HCT116 (cell line): ENCODE data around the gene TEAD3. TPM values are rescaled to one million over a fixed set of nuclear protein-coding genes. Genes with fewer than 3 reads are reported as not detected.
A peak's percentile ranks its signal among the peaks of the same experiment; 100 is the strongest.

Experiments
- ATAC-seq: fragments of 200-7000 bp; cut with Tn5 transposase; 2 replicates; pipeline ENCODE4 v1.9.1; 2020; ENCODE audit warnings: mild to moderate bottlenecking, moderate library complexity
- BruUV-seq: library from RNA; stranded (reverse); fragments of 400-500 nt; replicated peaks from 2 replicates; lab custom pipeline; 2021; lab: Mats Ljungman, UMichigan
- CTCF ChIA-PET: fragments of 300-600 bp; sonication (Branson Sonifier 250); formaldehyde crosslinking; loops from one replicate; lab custom pipeline; 2021; ENCODE audit warnings: antibody characterized with exemption; lab: Charles Lee
- POLR2A ChIA-PET: fragments of 300-600, 350-600 bp; sonication (Branson Sonifier 250); formaldehyde crosslinking; loops from one replicate; lab custom pipeline; 2021; ENCODE audit warnings: antibody characterized with exemption; lab: Charles Lee
- RAD21 ChIA-PET, 2 experiments: fragments of 300-600 bp; sonication (Branson Sonifier 250); formaldehyde crosslinking; loops; one replicate each; lab custom pipeline; 2023; ENCODE audit warnings: low total read pairs in 2 of 2; ENCODE audit not compliant: uncharacterized antibody in 2 of 2, unreplicated experiment in 2 of 2, low non-redundant PET in 1 of 2; lab: Charles Lee
- DNase-seq: peaks from one replicate; pipeline ENCODE4 v3.0.0-alpha.2; 2010; ENCODE audit warnings: low read depth, low spot score
- H2AFZ ChIP-seq: fragments of 200-600 bp; shearing (Covaris generic), sonication (generic); 2 replicates; pipeline ENCODE4 v1.6.1; 2017; ENCODE audit warnings: low read depth, mixed run types, mixed read lengths, antibody characterized with exemption, low read length; ENCODE audit not compliant: poor library complexity, severe bottlenecking
- H3K27ac ChIP-seq: 2 replicates; pipeline ENCODE4 v1.5.1; 2012; ENCODE audit warnings: low read depth, low read length
- H3K27me3 ChIP-seq: fragments of 200-600 bp; sonication (generic); 2 replicates; pipeline ENCODE4 v1.6.1; 2016; ENCODE audit warnings: mixed run types, low read length, mixed read lengths; ENCODE audit not compliant: insufficient read depth
- H3K36me3 ChIP-seq, 2 experiments: fragments of 200-500 bp in 1 of 2; fragments of 200-600 bp in 1 of 2; sonication (Bioruptor generic) in 1 of 2; sonication (generic) in 1 of 2; 2 replicates each; pipeline versions ENCODE4 v1.5.1 to v1.6.1; 2014 to 2016; ENCODE audit warnings: low read length in 2 of 2, inconsistent platforms in 1 of 2, mixed read lengths in 1 of 2, mixed run types in 1 of 2; ENCODE audit not compliant: insufficient read depth in 2 of 2, control insufficient read depth in 1 of 2
- H3K4me1 ChIP-seq, 2 experiments: fragments of 200-600 bp in 1 of 2; sonication (generic) in 1 of 2; 2 replicates each; pipeline versions ENCODE4 v1.5.1 to v1.6.1; 2012 to 2017; ENCODE audit warnings: low read length in 2 of 2, inconsistent platforms in 1 of 2, mild to moderate bottlenecking in 1 of 2, mixed read lengths in 1 of 2, mixed run types in 1 of 2, moderate library complexity in 1 of 2; ENCODE audit not compliant: insufficient read depth in 2 of 2, control insufficient read depth in 1 of 2
- H3K4me2 ChIP-seq: fragments of 200-600 bp; sonication (generic); 2 replicates; pipeline ENCODE4 v1.6.1; 2017; ENCODE audit warnings: mixed run types, low read length, mixed read lengths
- H3K4me3 ChIP-seq, 2 experiments: fragments of 200-600 bp in 1 of 2; sonication (generic) in 1 of 2; replicated peaks in 1 of 2; 2 replicates each; pipeline ENCODE4 v1.5.1; 2011 to 2016; ENCODE audit warnings: low read length in 2 of 2, control low read depth in 1 of 2, low read depth in 1 of 2, mild to moderate bottlenecking in 1 of 2, mixed read lengths in 1 of 2, mixed run types in 1 of 2
- H3K79me2 ChIP-seq: fragments of 200-600 bp; sonication (generic); 2 replicates; pipeline ENCODE4 v1.6.1; 2017; ENCODE audit warnings: mild to moderate bottlenecking, mixed run types, low read length, moderate library complexity, mixed read lengths; ENCODE audit not compliant: insufficient read depth
- H3K9ac ChIP-seq: fragments of 200-600 bp; sonication (generic); 2 replicates; pipeline ENCODE4 v1.6.1; 2016; ENCODE audit warnings: low read length, mixed read lengths
- H3K9me2 ChIP-seq: fragments of 200-600 bp; sonication (generic), shearing (Covaris generic); 2 replicates; pipeline ENCODE4 v1.6.1; 2017; ENCODE audit warnings: mixed run types, mild to moderate bottlenecking, moderate library complexity; ENCODE audit not compliant: insufficient read depth
- H3K9me3 ChIP-seq, 2 experiments: fragments of 200-500 bp in 1 of 2; fragments of 200-600 bp in 1 of 2; sonication (Bioruptor generic) in 1 of 2; sonication (generic) in 1 of 2; 2 replicates each; pipeline ENCODE4 v1.6.1; 2014 to 2017; ENCODE audit warnings: low read length in 2 of 2, mixed read lengths in 2 of 2, inconsistent platforms in 1 of 2, low read depth in 1 of 2, mild to moderate bottlenecking in 1 of 2, mixed run types in 1 of 2, moderate library complexity in 1 of 2; ENCODE audit not compliant: control insufficient read depth in 1 of 2, insufficient read depth in 1 of 2
- H4K20me1 ChIP-seq: fragments of 200-600 bp; sonication (generic), shearing (Covaris generic); 2 replicates; pipeline ENCODE4 v1.6.1; 2017; ENCODE audit warnings: mixed run types, mild to moderate bottlenecking, moderate library complexity; ENCODE audit not compliant: insufficient read depth
- ATF3 ChIP-seq: IDR thresholded peaks from 2 replicates; pipeline ENCODE4 v1.6.1; 2012
- CTCF ChIP-seq, 3 experiments: fragments of 200-600 bp in 1 of 3; sonication (generic) in 1 of 3; IDR thresholded peaks in 2 of 3; conservative IDR thresholded peaks in 1 of 3; 2 replicates each; pipeline ENCODE4 v1.5.1; 2012 to 2017; ENCODE audit warnings: low read depth in 2 of 3, low read length in 2 of 3, antibody characterized with exemption in 1 of 3, borderline replicate concordance in 1 of 3, control low read depth in 1 of 3, mild to moderate bottlenecking in 1 of 3, mixed read lengths in 1 of 3, mixed run types in 1 of 3, moderate library complexity in 1 of 3; ENCODE audit not compliant: insufficient read depth in 1 of 3
- EGR1 ChIP-seq: IDR thresholded peaks from 2 replicates; pipeline ENCODE4 v1.6.1; 2012; ENCODE audit warnings: low read depth
- POLR2A ChIP-seq: IDR thresholded peaks from 2 replicates; pipeline ENCODE4 v1.7.0; 2011; ENCODE audit warnings: borderline replicate concordance; ENCODE audit not compliant: insufficient read depth, insufficient read length; ENCODE audit errors: extremely low read depth
- POLR2AphosphoS5 ChIP-seq: IDR thresholded peaks from 2 replicates; pipeline ENCODE4 v1.6.1; 2011; ENCODE audit warnings: mild to moderate bottlenecking, low read depth, low read length, moderate library complexity
- RAD21 ChIP-seq: IDR thresholded peaks from 2 replicates; pipeline ENCODE4 v1.6.1; 2012; ENCODE audit warnings: low read depth, mild to moderate bottlenecking
- intact Hi-C: fragments of 100-400 bp; cut with micrococcal nuclease; formaldehyde crosslinking; loops from 2 replicates; pipeline ENCODE4 v1.10.0; 2022
- total RNA-seq: library from RNA; stranded (reverse); gene quantifications from one replicate; pipeline ENCODE4 v1.2.1, GENCODE V29; 2021; ENCODE audit not compliant: unreplicated experiment
- TF ChIP-seq, protein P1 (sequence below): IDR thresholded peaks from 2 replicates; pipeline ENCODE4 v1.6.1; 2012

The TEAD3 gene
- total RNA-seq, 1 experiment from 2014 or later, result 21.8 TPM

DNA sequence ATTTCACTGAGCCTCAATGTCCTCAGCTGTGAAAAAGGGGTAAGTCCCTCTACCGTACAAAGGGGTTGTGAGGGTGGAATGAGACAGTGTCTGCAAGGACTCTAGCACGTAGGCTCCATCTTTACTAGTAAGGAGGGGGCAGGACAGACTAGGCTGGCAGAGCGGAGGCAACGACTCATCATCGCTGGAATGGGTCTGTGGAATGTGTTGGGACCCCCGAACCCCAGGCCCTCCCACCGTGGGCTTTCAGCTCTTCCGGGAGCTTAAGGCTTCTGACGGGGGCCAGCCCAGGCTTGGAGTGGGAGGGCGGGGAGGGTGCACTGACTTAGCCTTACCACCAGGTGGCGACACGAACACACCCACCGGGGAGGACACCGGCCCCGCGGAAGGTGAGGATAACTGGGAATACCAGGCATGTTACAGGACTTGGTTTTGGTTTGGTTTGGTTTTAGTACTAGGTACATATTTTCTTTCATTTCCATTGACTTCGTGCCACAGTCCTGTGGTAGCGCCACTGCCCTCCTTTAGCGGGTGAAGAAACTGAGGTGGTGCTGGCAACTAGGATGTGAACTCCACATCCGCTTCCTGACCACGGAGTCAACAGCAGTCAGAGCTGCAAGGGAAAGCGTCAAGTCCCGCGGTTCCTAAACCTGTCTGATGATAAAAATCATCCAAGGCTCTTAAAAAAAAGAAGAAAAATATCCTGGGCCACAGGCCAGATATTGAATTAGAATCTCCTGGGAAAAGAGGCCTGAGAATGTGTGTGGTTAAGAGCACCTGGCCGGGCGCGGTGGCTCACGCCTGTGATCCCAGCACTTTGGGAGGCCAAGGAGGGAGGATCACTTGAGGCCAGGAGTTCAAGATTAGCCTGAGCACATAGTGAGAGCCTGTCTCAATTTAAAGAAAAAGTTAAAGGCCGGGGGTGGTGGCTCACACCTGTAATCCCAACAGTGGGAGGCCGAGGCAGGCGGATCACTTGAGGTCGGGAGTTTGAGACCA is 26.1 kb upstream of the TEAD3 start:
- no peaks in the 10 kb centered on the region for H4K20me1 ChIP-seq
- H3K79me2 ChIP-seq, result no peaks in the 10 kb centered on the region
- no TSS peak for BruUV-seq
- ATAC-seq, result peak; percentile 97
- peak overlapping the region; percentile 94 for H2AFZ ChIP-seq
- intact Hi-C loops, result loop anchor here (1.0 to 10.0 kb wide), 3 partner anchors 214 to 572 kb away; partner anchors contain the start of gene ARMC12
- no peaks in the 10 kb centered on the region for H3K9me3 ChIP-seq
- no peaks in the 10 kb centered on the region for H3K27me3 ChIP-seq
- TF ChIP-seq EGR1 (no peak), POLR2AphosphoS5 (no peak), ATF3 (no peak), CTCF (IDR thresholded peaks at IDR 0.05 in 2 of 3, conservative IDR thresholded peaks at IDR 0.05 in 1 of 3; ENCODE audit: borderline replicate concordance in 1 of 3, insufficient read depth in 1 of 3, low read depth in 2 of 3, low read length in 2 of 3) (peak; percentile 90 to 92 (median 90)), POLR2A (no peak), RAD21 (peak; percentile 98)
- TF ChIP-seq, protein P1, sequence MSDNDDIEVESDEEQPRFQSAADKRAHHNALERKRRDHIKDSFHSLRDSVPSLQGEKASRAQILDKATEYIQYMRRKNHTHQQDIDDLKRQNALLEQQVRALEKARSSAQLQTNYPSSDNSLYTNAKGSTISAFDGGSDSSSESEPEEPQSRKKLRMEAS, result no peak
- TF ChIP-seq, all 23 proteins: peak for 2
- POLR2A ChIA-PET, result no interaction called here
- RAD21 ChIA-PET, result interaction anchor here (0.6 to 2.1 kb wide), 10 partner anchors 36 to 269 kb away, joined by 3 to 20 read pairs (median 4); partner anchors contain the start of gene ARMC12 (in 2 of the 2)
- peak; percentile 39 for DNase-seq
- H3K36me3 ChIP-seq, result no peaks in the 10 kb centered on the region
- no peak overlapping the region for H3K27ac ChIP-seq
- H3K9ac ChIP-seq, result no peak overlapping the region
- no peaks in the 10 kb centered on the region for H3K9me2 ChIP-seq
- CTCF ChIA-PET, result interaction anchor here (0.5 to 4.2 kb wide), 29 partner anchors 9 to 837 kb away, joined by 3 to 66 read pairs (median 4); partner anchors contain the start of genes ARMC12, TEAD3 and TULP1
- H3K4me2 ChIP-seq, result peak overlapping the region; percentile 49
- H3K4me3 ChIP-seq, result 0 out of 4 replicates have a peak overlapping the region, but pooled peaks of 1 of the 2 experiments have one; percentile 2
- peaks cover 0 to 17% of the 10 kb centered on the region in 2 experiments; a peak in 3 of 4 replicates for H3K4me1 ChIP-seq
